ENCODE data around the gene SMCHD1.

Gene SMCHD1

DNA sequence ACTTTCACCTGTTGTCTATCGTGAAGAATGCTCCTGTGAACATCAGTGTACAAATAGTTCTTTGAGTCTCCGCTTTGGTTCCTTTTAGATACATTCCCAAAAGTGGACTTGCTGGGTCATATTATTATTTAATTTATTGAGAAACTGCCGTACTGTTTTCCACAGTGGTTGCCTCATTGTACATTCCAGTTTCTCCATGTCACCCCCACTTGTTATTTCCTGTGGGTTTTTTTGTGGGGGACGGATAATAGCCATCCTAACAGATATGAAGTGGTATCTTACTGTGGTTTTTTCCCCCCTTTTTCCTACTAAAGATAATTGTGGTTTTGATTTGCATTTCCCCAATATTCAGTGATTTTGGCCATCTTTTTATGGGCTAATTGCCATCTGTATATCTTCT is 53.8 kb downstream of the SMCHD1 start:
- in situ Hi-C loops (cut with HindIII; ENCODE audit: low pct_ligation_motif_present, low sequenced_read_pairs) = no loop called here
- TF ChIP-seq, protein P1, sequence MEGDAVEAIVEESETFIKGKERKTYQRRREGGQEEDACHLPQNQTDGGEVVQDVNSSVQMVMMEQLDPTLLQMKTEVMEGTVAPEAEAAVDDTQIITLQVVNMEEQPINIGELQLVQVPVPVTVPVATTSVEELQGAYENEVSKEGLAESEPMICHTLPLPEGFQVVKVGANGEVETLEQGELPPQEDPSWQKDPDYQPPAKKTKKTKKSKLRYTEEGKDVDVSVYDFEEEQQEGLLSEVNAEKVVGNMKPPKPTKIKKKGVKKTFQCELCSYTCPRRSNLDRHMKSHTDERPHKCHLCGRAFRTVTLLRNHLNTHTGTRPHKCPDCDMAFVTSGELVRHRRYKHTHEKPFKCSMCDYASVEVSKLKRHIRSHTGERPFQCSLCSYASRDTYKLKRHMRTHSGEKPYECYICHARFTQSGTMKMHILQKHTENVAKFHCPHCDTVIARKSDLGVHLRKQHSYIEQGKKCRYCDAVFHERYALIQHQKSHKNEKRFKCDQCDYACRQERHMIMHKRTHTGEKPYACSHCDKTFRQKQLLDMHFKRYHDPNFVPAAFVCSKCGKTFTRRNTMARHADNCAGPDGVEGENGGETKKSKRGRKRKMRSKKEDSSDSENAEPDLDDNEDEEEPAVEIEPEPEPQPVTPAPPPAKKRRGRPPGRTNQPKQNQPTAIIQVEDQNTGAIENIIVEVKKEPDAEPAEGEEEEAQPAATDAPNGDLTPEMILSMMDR (IDR thresholded peaks at IDR 0.05; ENCODE audit: low read depth, low read length, missing control alignments) = no peak
- no peak overlapping the region for H3K4me3 ChIP-seq (ENCODE audit: low read depth, low read length)
- no peaks in the 10 kb centered on the region for H3K27me3 ChIP-seq (replicated peaks)
- no peak for DNase-seq
- peaks cover 14% of the 10 kb centered on the region for H3K36me3 ChIP-seq (replicated peaks)
- H3K27ac ChIP-seq = no peak overlapping the region

DNA sequence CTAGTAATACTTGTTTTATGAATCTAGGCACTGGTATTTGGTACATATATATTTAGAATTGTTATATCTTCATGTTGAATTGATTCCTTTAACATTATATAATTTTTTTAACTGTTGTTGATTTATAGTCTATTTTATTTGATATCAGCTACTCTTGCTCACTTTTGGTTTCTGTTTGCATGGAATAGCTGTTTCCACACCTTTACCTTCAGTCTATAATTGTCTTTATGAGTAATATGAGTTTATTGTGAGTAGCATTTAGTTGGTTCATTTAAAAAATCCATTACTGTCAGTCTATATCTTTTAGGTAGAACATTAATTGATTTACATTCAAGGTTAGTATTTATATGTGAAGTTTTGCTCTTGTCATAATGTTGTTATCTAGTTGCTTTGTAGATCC is 58.6 kb downstream of the SMCHD1 start:
- no peaks in the 10 kb centered on the region for H3K27me3 ChIP-seq (replicated peaks)
- no peak overlapping the region for H3K27ac ChIP-seq
- H3K36me3 ChIP-seq (replicated peaks) = peaks cover 22% of the 10 kb centered on the region
- in situ Hi-C loops (cut with HindIII; ENCODE audit: low pct_ligation_motif_present, low sequenced_read_pairs) = no loop called here
- TF ChIP-seq, protein P1 (IDR thresholded peaks at IDR 0.05; ENCODE audit: low read depth, low read length, missing control alignments) = no peak
- no peak overlapping the region for H3K4me3 ChIP-seq (ENCODE audit: low read depth, low read length)
- no peak for DNase-seq

GRCh38 chr18:2715990-2716389 is 60.5 kb downstream of the SMCHD1 start:
- peaks cover 27% of the 10 kb centered on the region for H3K36me3 ChIP-seq (replicated peaks)
- no peaks in the 10 kb centered on the region for H3K27me3 ChIP-seq (replicated peaks)
- in situ Hi-C loops (cut with HindIII; ENCODE audit: low pct_ligation_motif_present, low sequenced_read_pairs) = no loop called here
- peak; percentile 16 for DNase-seq
- TF ChIP-seq, protein P1 (IDR thresholded peaks at IDR 0.05; ENCODE audit: low read depth, low read length, missing control alignments) = no peak
- H3K27ac ChIP-seq = no peak overlapping the region
- H3K4me3 ChIP-seq (ENCODE audit: low read depth, low read length) = no peak overlapping the region

DNA sequence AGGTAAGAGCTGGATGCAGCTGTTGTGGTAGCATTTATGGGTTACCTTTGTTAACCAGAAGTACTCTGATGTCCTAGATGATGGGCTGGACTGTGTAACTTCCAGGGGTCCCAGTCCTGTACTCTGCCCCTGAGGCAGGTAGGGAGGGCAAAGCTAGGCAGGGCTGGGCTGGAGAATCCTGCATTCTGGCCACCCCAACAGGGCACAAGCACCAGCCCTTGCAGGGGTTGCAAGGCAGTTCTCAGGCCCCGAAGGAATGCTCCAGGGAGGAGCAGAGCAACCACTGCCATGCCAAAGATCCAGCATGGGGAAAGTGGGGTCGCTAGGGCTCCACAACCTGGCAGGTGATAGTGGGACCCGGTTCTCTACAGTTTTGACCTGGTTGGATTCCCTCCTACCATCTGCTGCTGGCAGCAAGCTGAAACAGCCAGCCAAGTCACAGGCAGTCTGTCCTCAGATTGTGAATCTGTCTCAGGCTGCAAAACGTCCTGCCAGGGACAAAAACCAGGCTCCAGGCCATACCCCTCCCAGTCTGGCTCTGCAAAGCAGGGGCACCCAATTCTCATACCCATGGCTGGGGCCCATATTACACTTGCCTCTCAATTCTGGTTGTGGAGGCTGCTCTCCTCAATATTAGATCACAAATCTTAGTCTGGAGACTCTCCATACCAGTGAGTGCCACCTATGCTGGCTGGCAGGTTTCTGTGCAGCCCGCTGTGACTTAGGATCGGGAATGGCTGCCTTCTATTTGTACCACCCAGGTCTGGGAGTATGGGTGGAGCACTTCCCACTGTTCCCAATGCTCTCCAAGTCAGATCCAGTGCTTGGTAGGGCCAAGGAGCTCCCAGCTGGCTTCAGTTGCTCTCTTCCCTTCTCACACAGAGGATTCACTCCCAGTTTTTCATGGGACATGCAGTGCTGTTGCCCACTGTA is 61.1 kb downstream of the SMCHD1 start:
- in situ Hi-C loops (cut with HindIII; ENCODE audit: low pct_ligation_motif_present, low sequenced_read_pairs) = no loop called here
- no peak overlapping the region for H3K27ac ChIP-seq
- H3K27me3 ChIP-seq (replicated peaks) = no peaks in the 10 kb centered on the region
- no peak overlapping the region for H3K4me3 ChIP-seq (ENCODE audit: low read depth, low read length)
- DNase-seq = no peak
- peaks cover 27% of the 10 kb centered on the region for H3K36me3 ChIP-seq (replicated peaks)
- TF ChIP-seq, protein P1 (IDR thresholded peaks at IDR 0.05; ENCODE audit: low read depth, low read length, missing control alignments) = no peak

DNA sequence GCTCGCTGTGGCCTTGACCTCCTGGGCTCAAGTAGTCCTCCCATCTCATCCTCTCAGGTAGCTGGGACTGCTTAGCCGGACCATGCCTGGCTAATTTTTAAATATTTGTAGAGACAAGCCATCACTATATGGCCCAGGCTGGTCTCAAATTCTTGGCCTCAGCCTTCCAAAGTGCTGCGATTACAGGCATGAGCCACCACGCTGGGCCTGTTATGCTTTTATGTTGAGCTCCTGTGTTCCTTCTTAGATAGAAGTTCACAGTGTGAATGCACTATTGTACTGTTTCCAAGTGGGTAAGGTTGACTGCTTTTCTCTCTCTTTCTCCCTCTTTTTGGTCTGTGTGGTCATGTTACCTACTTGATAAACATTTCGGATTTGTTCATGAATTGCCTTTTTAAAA is 61.9 kb downstream of the SMCHD1 start:
- H3K27me3 ChIP-seq (replicated peaks) = no peaks in the 10 kb centered on the region
- TF ChIP-seq, protein P1 (IDR thresholded peaks at IDR 0.05; ENCODE audit: low read depth, low read length, missing control alignments) = no peak
- no peak overlapping the region for H3K27ac ChIP-seq
- in situ Hi-C loops (cut with HindIII; ENCODE audit: low pct_ligation_motif_present, low sequenced_read_pairs) = no loop called here
- peaks cover 26% of the 10 kb centered on the region for H3K36me3 ChIP-seq (replicated peaks)
- H3K4me3 ChIP-seq (ENCODE audit: low read depth, low read length) = no peak overlapping the region
- DNase-seq = no peak
